ENCODE results near the gene FAM193A.
A peak's percentile ranks its signal among the peaks of the same experiment; 100 is the strongest.
"Not testable (repeated sequence)": the region's sequence is repeated elsewhere in the genome, so short reads cannot be mapped to it uniquely, and the experiment has no call there.

FAM193A gene

DNA sequence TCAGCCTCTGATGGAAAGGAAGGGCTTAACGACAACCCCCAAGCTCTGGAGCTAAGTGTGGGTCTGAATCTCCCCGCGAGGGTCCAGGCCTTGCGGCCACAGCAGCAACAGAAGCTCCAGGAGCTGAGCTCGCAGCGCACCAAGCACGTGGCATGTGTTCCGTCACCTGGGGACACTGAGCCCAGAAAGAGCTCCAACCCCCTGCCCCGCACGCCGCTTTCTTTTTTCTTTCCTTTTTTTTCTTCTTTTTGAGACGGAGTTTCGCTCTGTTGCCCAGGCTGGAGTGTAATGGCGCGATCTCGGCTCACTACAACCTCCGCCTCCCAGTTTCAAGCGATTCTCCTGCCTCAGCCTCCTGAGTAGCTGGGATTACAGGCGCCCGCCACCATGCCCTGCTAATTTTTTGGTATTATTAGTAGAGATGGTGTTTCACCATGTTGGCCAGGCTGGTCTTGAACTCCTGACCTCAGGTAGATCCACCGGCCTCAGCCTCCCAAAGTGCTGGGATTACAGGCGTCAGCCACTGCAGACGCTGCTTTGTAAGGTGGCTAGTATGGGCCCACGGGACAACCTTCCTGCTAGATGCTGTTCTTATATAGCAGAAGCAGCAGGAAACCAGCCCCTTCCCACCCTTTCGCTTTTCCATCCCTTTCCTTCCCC lies 220.4 kb downstream of the FAM193A start:
- peak overlapping the region; percentile 5 to 32 for H3K4me3 ChIP-seq (replicated peaks in 1 of 2; ENCODE audit: low read depth in 2 of 2, low read length in 2 of 2)
- no peak for DNase-seq (ENCODE audit: low read depth in 2 of 2)
- TF ChIP-seq, protein P1, sequence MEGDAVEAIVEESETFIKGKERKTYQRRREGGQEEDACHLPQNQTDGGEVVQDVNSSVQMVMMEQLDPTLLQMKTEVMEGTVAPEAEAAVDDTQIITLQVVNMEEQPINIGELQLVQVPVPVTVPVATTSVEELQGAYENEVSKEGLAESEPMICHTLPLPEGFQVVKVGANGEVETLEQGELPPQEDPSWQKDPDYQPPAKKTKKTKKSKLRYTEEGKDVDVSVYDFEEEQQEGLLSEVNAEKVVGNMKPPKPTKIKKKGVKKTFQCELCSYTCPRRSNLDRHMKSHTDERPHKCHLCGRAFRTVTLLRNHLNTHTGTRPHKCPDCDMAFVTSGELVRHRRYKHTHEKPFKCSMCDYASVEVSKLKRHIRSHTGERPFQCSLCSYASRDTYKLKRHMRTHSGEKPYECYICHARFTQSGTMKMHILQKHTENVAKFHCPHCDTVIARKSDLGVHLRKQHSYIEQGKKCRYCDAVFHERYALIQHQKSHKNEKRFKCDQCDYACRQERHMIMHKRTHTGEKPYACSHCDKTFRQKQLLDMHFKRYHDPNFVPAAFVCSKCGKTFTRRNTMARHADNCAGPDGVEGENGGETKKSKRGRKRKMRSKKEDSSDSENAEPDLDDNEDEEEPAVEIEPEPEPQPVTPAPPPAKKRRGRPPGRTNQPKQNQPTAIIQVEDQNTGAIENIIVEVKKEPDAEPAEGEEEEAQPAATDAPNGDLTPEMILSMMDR (IDR thresholded peaks at IDR 0.05; ENCODE audit: low read depth, low read length): no peak

DNA sequence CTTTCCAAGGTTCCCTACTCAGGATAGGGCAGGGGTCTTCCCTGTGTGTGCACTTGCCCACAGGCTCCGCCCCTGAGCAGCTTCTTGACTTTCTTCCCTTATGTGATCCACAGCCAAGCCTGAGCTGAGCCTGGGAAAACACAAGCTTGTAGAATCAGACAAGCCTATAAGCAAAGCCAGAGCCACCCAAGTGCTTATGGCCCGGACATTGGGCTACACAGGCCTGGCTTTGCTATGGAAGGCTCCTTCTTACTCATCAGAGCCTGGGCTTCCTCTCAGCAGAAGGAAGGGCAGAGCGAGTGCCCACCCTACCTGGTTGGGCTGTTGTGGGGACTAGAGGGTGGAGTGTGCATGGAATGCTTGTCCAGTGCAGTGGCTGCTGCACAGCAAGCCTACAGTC lies 221.0 kb downstream of the FAM193A start:
- DNase-seq (ENCODE audit: low read depth in 2 of 2): no peak
- H3K4me3 ChIP-seq (replicated peaks in 1 of 2; ENCODE audit: low read depth in 2 of 2, low read length in 2 of 2): no peak overlapping the region
- TF ChIP-seq, protein P1 (IDR thresholded peaks at IDR 0.05; ENCODE audit: low read depth, low read length): no peak

DNA sequence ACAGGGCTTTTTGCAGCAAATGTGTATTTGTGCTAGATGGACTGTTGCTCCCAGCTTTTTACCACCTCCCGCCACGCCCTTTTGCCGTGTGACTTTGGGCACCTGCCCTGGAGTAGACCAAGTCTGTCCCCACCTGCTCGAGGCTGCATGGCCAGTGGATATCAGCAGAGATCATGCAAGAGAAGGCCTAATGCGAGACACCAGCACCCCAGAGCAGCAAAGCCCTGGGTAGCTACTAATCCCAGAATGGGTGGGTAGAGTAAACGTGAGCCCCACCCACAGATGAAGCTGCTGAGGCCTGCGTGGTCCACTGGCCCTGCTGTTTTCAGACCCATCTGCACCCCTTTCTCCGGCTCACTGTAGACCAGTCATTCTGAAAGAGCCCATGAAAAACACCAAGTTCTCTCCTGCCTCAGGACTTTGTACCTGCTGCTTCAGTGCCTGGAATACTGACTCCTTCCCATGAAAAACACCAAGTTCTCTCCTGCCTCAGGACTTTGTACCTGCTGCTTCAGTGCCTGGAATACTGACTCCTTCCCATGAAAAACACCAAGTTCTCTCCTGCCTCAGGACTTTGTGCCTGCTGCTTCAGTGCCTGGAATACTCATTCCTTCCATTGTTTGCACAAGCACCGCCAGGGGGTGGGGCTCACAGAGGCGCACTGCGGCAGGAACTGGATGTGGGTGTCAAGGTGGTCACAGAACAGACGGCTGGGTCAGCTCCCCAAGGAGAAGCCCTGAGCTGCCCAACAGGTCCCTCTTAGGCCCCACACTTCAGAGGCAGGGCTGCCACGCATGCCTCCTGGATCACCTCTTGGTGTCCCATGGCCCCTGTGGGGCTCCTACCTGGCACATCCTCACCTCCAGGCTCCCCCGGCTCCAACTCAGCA lies 224.8 kb downstream of the FAM193A start:
- no peak for DNase-seq (ENCODE audit: low read depth in 2 of 2)
- TF ChIP-seq, protein P1 (IDR thresholded peaks at IDR 0.05; ENCODE audit: low read depth, low read length): peak; percentile 18
- no peak overlapping the region for H3K4me3 ChIP-seq (replicated peaks in 1 of 2; ENCODE audit: low read depth in 2 of 2, low read length in 2 of 2)

DNA sequence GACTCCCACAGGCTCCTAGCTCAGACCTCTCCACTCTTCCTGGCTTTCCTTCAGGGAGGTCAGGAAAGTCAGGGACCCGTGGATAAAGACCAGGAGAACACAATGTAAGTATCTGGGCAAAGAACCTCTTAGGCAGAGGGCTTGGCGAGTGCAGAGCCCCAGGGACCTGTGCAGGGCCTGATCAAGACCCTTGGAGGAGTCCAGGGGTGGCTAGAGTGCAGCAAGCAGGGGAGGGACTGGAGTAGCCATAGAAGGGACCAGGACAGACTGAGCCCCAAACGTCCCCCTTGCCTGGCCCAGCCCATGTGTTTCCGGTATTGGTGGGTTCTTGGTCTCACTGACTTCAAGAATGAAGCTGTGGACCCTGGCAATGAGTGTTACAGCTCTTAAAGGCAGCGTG lies 225.6 kb downstream of the FAM193A start:
- no peak for DNase-seq (ENCODE audit: low read depth in 2 of 2)
- H3K4me3 ChIP-seq (replicated peaks in 1 of 2; ENCODE audit: low read depth in 2 of 2, low read length in 2 of 2): no peak overlapping the region
- TF ChIP-seq, protein P1 (IDR thresholded peaks at IDR 0.05; ENCODE audit: low read depth, low read length): no peak

DNA sequence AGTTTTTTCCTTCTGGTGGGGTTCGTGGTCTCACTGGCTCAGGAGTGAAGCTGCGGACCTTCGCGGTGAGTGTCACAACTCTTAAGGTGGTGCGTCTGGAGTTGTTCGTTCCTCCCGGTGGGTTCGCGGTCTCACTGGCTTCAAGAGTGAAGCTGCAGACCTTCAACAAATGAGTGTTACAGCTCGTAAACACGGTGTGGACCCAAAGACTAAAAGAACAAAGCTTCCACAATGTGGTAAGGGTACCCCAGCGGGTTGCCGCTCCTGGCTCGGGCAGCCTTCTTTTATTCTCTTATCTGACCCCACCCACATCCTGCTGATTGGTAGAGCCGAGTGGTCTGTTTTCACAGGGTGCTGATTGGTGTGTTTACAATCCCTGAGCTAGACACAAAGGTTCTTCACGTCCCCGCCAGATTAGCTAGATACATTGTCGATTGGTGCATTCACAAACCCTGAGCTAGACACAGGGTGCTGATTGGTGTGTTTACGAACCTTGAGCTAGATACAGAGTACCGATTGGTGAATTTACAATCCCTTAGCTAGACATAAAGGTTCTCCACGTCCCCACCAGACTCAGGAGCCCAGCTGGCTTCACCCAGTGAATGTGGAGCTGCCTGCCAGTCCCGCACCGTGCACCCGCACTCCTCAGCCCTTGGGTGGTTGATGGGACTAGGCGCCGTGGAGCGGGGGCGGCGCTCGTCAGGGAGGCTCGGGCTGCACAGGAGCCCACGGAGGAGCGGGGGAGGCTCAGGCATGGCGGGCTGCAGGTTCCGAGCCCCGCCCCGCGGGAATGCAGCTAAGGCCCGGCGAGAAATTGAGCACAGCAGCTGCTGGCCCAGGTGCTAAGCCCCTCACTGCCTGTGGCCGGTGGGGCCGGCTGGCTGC lies 226.3 kb downstream of the FAM193A start:
- not testable (repeated sequence) for DNase-seq (ENCODE audit: low read depth in 2 of 2); H3K4me3 ChIP-seq (replicated peaks in 1 of 2; ENCODE audit: low read depth in 2 of 2, low read length in 2 of 2)

DNA sequence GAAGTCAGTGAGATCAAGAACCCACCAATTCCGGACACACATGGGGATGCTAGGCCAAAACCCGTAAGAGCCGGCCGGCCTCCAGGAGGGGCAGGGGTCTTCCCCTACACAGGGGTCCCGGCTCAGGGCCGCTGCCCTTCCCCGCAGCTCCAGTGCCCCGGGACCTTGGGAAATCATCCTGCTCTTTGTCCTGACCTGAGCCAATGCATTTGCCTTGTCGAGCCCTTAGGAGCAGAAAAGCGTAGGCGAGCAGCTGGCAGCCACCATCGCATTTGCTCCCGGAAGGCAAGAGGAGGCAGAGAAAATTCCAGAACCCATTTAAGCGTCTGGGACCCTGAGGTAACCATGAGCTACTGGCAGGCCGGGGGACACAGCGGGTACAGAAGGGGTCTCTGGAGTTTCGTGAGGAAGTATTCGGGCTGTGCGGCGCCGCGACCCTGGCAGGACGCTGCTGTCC lies 227.1 kb downstream of the FAM193A start:
- DNase-seq (ENCODE audit: low read depth in 2 of 2): peak in 1 of 2 donors; percentile 34
- TF ChIP-seq, protein P1 (IDR thresholded peaks at IDR 0.05; ENCODE audit: low read depth, low read length): no peak
- H3K4me3 ChIP-seq (replicated peaks in 1 of 2; ENCODE audit: low read depth in 2 of 2, low read length in 2 of 2): peak overlapping the region; percentile 22 to 59

Data from cardiac fibroblast (primary cell).